DMS153 treated with DMSO at 0.1 percent for 48 hours (cell line): Measurements from ENCODE around the gene SULF2.

Source experiments
- DNase-seq: peaks from one replicate; lab custom pipeline; 2025; ENCODE audit not compliant: unreplicated experiment; lab: John Stamatoyannopoulos, UW

The SULF2 gene

DNA sequence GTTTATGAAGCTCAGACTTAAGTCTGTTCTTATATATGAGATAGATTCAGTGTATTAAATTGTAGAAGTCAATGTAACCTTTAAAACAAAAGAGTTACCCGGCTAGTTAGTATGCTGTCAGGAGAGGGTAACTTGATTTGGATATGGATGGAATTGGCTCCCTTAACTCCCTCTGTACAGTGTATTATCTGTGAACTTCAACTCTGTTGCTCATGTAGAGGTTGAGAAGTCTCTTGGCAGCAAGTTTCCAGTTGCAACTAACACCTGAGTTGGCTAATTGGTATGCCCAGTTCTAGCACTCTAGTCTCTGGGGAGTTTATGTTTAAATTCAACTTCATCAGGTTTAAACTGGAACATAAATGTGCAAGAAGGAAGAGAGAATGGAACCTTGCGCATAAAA lies 172.6 kb downstream of the SULF2 start:
- DNase-seq: no peak

DNA sequence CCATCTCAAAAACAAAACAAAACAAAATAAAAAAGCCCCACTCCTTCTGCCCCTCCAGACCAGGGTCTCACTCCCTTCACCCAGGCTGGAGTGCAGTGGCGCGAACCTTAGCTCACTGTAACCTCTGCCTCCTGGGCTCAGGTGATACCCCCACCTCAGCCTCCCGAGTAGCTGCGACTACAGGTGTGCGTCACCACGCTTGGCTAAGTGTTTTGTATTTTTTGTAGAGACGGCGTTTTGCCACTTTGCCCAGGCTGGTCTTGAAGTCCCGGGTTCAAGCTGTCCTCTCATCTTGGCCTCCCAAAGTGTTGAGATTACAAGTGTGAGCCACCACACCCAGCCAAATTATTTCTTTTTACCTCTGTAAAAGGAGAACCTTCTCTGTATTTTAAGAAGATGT lies 173.5 kb downstream of the SULF2 start:
- no peak for DNase-seq

- DNase-seq: no peak
Observed at GRCh38 chr20:47610945-47611250, 174.4 kb downstream of the SULF2 start.

DNA sequence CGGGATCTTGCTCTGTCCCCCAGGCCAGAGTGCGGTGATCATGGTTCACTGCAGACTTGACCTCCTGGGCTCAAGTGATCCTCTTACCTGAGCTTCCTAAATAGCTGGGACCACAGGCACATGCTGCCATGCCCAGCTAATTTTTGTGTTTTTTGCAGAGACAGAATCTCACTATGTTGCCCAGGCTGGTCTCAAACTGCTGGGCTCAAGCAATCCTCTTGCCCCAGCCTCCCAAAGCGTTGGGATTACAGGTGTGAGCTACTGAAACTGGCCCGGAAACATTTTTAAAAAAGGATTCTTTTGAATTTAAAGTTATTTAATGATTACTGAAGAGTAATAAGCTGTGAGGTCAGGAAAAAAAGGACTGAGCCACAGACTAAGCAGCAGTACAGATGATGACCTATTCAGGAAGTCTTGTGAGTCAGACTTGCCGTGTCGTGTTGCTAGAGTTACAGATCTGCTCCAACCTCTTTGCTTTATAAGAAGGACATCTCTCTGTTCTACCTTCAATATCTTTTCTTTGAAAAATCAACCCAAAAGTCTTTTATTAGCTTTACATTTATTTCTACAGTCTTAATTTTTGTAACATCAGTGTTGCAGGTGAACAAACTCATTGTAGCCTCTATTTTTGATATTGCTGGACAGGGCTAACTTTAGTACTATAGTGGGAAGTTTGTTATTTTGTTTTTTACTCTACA lies 174.9 kb downstream of the SULF2 start:
- no peak for DNase-seq

DNA sequence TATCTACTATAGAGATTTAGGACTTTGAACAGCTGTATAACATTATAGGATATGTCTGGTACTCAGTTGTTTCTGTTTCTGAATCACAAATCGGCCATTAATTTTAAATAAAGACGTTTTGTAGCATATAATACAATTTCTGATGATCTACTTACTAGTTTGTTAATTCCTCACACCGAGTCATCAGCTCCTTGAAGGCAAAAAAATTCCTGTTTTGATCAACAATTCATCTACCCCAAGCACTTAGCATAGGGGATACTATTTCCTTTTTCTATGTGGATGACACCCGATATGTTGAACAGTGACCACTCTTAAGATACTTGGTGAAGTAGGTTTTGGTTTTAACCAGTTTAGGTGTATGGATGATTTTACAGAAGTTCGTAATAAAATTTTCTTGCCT lies 176.3 kb downstream of the SULF2 start:
- no peak for DNase-seq
